Rectal smooth muscle tissue (tissue), 1 donor: ENCODE data around the gene CASTOR1.

Experiments used
- H3K27ac ChIP-seq: one replicate; pipeline ENCODE4 v1.7.0; 2013; ENCODE audit warnings: low read depth, low read length, inconsistent platforms
- H3K27me3 ChIP-seq: one replicate; pipeline ENCODE4 v1.7.0; 2013; ENCODE audit warnings: low read length; ENCODE audit not compliant: control insufficient read depth, insufficient read depth
- H3K36me3 ChIP-seq: one replicate; pipeline ENCODE4 v1.7.0; 2013; ENCODE audit warnings: low read length; ENCODE audit not compliant: control insufficient read depth, insufficient read depth
- H3K4me1 ChIP-seq: one replicate; pipeline ENCODE4 v1.7.0; 2013; ENCODE audit warnings: low read length; ENCODE audit not compliant: control insufficient read depth, insufficient read depth
- H3K4me3 ChIP-seq: one replicate; pipeline ENCODE4 v1.7.0; 2013; ENCODE audit warnings: low read length
- H3K9ac ChIP-seq: one replicate; pipeline ENCODE4 v1.7.0; 2013; ENCODE audit warnings: low read length

CASTOR1 gene

GRCh38 chr22:30238661-30239487 is 50.4 kb downstream of the CASTOR1 start:
- Histone ChIP-seq H3K9ac (no peak overlapping the region), H3K4me3 (no peak overlapping the region), H3K27ac (no peak overlapping the region), H3K36me3 (no peaks in the 10 kb centered on the region), H3K27me3 (no peaks in the 10 kb centered on the region), H3K4me1 (no peaks in the 10 kb centered on the region)

- Histone ChIP-seq H3K9ac (no peak overlapping the region), H3K4me3 (no peak overlapping the region), H3K4me1 (no peaks in the 10 kb centered on the region), H3K27ac (no peak overlapping the region), H3K27me3 (no peaks in the 10 kb centered on the region), H3K36me3 (no peaks in the 10 kb centered on the region)
Measured at GRCh38 chr22:30238136-30238535, 51.2 kb downstream of the CASTOR1 start.

DNA sequence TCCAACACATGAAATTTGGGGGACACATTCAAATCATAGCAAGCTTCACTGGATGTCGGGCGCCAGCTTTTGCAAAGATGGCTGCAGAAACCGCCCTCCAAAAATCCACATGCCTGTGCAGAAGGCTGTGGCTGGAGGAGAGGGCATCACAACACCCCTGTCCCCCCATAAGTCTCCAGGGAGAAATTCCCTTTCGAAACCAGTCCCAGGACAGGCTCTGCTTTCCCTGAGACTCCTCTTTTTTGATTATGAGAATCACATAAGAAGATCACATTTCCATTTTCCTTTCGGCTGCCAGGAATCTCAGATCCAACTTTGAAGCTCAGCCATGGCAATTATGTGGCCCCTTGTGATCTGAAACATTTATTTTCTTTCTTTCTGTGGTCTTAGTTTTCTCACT is 52.4 kb downstream of the CASTOR1 start:
- no peaks in the 10 kb centered on the region for H3K4me1 ChIP-seq
- H3K9ac ChIP-seq = no peak overlapping the region
- no peak overlapping the region for H3K4me3 ChIP-seq
- no peaks in the 10 kb centered on the region for H3K27me3 ChIP-seq
- no peak overlapping the region for H3K27ac ChIP-seq
- no peaks in the 10 kb centered on the region for H3K36me3 ChIP-seq

- no peaks in the 10 kb centered on the region for H3K36me3 ChIP-seq
- H3K4me1 ChIP-seq = no peaks in the 10 kb centered on the region
- H3K9ac ChIP-seq = no peak overlapping the region
- H3K27me3 ChIP-seq = no peaks in the 10 kb centered on the region
- H3K27ac ChIP-seq = no peak overlapping the region
- no peak overlapping the region for H3K4me3 ChIP-seq
Measured at GRCh38 chr22:30235687-30236170, 53.6 kb downstream of the CASTOR1 start.
